Hepatic stellate cell (primary cell): ENCODE measurements around the gene SLC25A28.

Source experiments
- DNase-seq: peaks from one replicate; pipeline ENCODE4 v3.0.0; 2011; ENCODE audit warnings: low spot score

SLC25A28 gene, protein sequence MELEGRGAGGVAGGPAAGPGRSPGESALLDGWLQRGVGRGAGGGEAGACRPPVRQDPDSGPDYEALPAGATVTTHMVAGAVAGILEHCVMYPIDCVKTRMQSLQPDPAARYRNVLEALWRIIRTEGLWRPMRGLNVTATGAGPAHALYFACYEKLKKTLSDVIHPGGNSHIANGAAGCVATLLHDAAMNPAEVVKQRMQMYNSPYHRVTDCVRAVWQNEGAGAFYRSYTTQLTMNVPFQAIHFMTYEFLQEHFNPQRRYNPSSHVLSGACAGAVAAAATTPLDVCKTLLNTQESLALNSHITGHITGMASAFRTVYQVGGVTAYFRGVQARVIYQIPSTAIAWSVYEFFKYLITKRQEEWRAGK

DNA sequence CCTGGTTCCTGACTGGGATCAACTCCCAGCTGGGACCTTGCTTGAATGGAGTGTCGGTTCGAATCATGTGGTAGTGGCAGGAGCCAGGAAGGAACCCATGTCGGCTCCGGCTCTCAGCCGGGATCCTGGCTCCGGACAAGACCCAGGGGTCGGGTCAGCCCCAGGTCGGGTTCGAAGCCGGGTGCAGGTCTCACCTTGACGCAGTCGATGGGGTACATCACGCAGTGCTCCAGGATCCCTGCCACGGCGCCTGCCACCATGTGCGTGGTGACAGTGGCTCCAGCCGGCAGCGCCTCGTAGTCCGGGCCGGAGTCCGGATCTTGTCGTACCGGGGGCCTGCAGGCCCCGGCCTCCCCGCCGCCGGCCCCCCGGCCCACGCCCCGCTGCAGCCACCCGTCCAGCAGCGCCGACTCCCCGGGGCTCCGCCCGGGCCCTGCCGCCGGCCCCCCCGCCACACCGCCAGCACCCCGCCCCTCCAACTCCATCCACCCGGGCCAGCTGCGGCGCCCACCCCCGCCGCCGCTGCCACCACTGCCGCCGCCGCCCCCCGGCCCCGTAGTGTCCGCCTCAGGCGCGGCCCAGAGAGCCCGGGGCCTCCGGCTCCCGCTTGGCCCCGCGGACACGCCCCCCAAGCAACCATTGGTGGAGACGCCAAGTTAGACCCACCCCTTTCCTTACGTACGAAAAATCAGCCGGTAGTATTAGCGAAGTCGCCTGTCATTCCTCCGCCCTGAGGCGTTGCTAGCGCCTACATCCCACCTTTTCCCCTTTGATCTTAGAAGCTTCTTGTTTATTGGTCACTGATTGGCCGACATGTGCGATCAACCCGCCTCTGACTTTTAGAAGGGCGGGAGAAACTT lies at the start of gene SLC25A28:
Gene SLC25A28, minus strand, starts transcription at position 589 of the 860 bp plus-strand sequence. Its CDS starts 104 bp downstream, at position 485.
- DNase-seq: peak; percentile 96

DNA sequence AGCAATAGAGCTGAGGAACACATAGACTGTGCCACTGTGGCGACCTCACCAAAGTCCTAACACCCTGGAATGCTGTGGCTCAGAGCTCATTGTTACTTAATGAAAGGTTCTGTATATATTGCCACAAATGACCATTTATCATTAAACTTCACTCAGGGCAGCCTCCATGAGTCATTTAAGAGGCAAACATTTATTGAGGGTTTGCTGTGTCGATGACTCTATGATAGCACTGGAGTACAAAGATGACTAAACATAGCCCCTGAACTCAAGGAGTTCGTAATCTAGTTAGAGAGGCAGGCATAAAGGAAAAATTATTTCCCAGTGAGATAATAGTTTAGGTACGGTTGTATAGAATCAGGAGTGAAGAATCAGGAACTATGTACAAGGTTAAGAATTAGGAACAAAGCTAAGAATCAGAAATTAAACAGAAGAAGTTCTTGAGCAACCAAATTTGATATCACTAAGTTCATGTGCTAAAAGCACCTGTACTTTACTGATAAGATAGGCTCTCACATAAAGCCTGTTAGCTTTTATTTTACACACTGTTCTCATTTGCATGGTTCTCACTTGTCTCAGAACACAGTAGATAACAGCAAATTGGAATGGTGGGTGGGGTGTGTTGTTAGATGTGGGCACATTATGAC lies 47.0 kb upstream of the SLC25A28 start:
- DNase-seq: peak; percentile 38

GRCh38 chr10:99665304-99665703 lies 45.1 kb upstream of the SLC25A28 start:
- no peak for DNase-seq

DNA sequence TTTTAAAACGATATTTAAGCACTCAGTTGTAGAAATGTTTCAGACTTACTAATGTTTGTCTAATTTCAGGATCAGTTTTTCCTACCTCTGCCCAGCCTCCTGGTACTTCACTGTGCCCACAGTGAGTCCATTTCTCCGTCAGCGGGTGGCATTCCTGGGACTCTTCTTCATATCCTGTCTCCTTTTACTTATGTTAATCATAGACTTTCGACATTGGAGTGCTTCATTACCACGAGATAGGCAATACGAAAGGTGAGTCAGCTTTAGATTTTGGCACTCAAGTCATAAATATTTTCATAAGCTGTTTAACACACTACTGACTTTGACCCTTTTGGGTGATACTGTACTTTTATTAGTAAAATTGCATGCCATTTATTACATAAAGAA lies 41.1 kb upstream of the SLC25A28 start:
- DNase-seq: peak; percentile 56

GRCh38 chr10:99660662-99661376 lies 40.6 kb upstream of the SLC25A28 start:
- peak; percentile 36 for DNase-seq

GRCh38 chr10:99659868-99660366 lies 39.7 kb upstream of the SLC25A28 start:
- DNase-seq: peak; percentile 9

GRCh38 chr10:99659031-99659867 lies 39.0 kb upstream of the SLC25A28 start, which contains the start of gene ENTPD7:
Gene ENTPD7 (plus strand): TSS chr10:99659509. CDS start chr10:99659957, 448 bp downstream.
- peak; percentile 98 for DNase-seq

DNA sequence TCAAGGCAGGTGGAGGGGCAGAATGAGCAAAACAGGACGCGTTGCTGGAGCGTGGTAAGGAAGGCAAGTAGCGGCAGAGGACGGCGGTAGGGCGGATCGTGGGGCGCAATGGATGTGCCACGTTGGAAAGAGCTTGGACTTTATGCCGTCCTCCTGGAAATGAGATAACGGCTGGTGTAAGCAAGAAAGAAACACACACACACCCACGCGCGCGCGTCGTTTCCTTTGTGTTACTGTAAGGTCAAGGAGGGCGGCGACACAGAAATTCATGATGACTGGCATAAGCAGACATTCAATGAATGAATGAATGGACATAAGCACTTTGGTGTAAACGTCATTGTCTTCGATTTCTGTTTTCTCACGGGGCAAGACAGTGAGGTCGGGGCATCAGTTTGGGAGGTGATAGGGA lies 38.4 kb upstream of the SLC25A28 start:
- DNase-seq: peak; percentile 9

DNA sequence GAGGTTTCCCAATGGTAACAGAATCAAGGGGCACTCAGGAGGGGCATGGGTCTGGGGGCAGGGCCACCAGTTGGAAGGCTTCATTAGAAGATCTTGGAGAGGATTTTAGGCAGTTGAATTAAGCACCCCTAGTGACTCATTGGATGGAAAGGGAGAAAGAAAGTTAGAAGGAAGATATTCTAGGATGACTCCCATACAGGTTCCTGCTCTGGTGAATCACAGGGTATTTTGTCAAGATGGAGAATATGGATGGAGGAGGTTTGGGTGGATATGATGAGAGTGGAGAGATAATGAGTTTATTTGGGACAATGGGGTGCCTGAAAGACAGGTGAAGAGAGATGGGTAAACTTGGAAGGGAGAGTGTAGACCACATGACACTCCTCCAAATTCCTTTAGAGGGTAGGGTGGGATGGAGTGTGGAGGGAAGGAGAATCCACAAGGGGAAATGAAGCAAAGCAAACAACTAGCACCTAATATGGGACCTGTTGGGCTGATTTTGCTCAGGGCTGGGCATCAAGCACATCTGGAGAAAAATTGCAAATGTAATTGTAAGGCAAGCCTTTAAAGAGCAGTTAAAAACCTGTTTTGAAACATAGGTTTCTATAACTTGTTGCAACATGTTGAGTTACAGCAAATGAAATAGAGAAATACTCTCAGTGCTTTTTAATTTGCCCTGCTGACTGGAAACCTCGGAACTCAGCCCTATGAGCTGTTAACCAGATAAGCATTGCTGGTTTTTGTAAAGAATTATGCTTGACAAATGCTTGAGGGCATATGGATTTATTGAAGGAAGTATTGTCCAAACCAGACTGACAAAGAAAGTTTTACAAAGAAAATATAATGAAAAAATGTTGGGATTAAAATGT lies 36.2 kb upstream of the SLC25A28 start:
- no peak for DNase-seq

DNA sequence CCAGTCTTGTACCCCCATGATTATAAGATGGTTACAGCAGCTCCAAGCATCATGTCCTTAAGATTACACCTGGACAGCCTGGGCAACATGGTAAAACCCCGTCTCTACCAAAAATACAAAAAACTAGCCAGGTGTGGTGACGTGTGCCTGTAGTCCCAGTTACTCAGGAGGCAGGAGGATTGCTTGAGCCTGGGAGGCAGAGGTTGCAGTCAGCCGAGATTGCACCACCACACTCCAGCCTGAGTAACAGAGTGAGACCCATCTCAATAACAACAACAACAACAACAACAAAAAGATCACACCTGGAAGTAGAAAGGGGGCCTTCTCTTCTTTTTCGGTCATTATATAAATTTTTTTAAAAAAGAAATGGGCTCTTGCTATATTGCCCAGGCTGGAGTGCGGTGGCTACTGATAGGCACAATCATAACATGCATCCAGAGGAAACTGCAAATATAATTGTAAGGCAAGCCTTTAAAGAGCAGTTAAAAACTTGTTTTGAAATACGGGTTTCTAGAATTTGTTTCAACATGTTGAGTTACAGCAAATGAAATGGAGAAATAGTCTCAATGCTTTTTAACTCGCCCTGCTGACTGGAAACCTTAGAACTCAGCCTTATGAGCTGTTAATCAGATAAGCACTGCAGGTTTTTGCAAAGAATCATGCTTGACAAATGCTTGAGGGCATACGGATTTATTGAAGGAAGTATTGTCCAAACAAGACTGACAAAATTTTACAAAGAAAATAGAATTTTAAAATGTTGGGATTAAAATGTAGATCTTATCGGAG lies 34.3 kb upstream of the SLC25A28 start:
- no peak for DNase-seq

DNA sequence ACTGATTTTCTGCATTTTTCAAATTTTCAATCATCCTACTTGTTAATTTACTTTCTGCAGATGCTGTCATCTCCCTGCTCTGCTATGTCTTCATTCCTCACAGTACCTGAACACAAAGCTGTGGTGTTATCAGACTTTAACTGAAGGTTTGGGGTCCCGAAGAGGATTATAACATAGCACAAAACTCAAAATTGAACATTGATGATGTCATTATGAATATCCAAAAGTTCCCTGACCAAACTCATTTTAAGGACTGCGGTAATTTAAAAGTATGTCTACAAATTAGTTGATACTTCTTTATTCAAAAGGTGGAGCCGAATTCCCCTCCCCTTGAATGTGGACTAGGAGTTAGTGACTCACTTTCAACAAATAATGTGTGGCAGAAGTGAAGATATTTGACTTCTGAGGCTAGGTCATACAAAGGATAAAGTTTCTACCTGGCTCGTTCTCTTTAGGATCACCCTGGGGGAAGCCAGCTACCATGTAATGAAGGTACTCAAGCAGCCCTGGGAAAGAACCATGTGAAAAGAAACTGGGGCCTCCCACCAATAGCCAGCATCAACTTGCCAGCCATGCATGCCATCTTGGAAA lies 32.7 kb upstream of the SLC25A28 start:
- DNase-seq: no peak

GRCh38 chr10:99648717-99649116 lies 28.5 kb upstream of the SLC25A28 start:
- DNase-seq: no peak

- DNase-seq: no peak
Observed at GRCh38 chr10:99647601-99648151, 27.4 kb upstream of the SLC25A28 start.

GRCh38 chr10:99633832-99634231 lies 13.6 kb upstream of the SLC25A28 start:
- no peak for DNase-seq

DNA sequence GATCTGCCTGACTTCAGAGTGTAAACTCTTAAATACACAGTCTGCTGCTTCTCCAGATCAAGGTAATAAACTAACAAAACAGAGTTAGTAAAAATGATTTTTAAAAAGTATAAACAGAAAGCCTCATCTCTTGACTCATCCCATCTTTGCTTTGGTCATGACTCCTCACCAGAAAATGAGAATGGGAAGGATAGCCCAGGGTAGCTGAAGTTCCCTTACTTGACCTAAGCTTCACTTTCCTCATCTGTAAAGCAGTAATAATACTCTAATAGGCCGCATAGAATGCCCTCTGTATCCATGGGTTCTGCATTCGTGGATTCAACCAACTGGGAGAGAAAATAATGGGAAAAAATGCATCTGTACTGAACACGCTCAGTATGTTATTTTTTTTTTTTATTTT lies 11.3 kb upstream of the SLC25A28 start:
- DNase-seq: no peak

DNA sequence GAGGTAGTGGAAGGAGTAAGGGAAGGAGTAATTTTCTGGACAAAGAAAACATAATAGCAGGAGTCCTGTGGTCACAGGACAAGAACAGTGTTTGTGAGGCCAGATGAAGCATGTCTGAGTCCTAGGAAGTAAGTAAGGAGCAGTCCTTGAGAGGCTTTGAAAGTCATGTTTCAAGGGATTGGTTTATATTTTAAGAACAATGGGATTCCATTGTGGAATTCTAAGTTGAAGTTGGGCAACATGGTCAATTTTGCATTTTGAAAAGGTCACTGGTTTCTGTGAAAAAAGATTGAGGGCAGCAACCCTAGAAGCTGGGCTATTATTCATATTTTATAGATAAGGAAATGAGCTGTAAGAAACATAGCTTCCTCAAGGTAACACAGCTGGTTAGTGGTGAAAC lies 10.8 kb upstream of the SLC25A28 start:
- DNase-seq: no peak

- DNase-seq: no peak
Observed at GRCh38 chr10:99630433-99630832, 10.2 kb upstream of the SLC25A28 start.

- no peak for DNase-seq
Observed at GRCh38 chr10:99629625-99629978, 9.4 kb upstream of the SLC25A28 start.
